HepG2 (cell line): Measurements from ENCODE around the gene SEBOX. TPM values are rescaled to one million over a fixed set of nuclear protein-coding genes. Genes with fewer than 3 reads are reported as not detected.
A peak's percentile ranks its signal among the peaks of the same experiment; 100 is the strongest.

ENCODE experiments used
- CSRNP2 ChIP-seq: sonication (generic); formaldehyde crosslinking; conservative IDR thresholded peaks from 2 replicates; pipeline ENCODE4 v1.8.0; 2022; ENCODE audit warnings: low read depth, missing genetic modification reagents
- EP300 ChIP-seq, 3 experiments: sonication (generic) in 1 of 3; formaldehyde crosslinking in 1 of 3; IDR thresholded peaks; 2 replicates each; pipeline versions ENCODE4 v1.5.1 to v1.6.1; 2011 to 2020; ENCODE audit warnings: low read depth in 2 of 3, low read length in 2 of 3, borderline replicate concordance in 1 of 3, improper control_type of control experiment in 1 of 3, mild to moderate bottlenecking in 1 of 3, missing genetic modification reagents in 1 of 3, moderate library complexity in 1 of 3
- FOXA3 ChIP-seq: IDR thresholded peaks from 2 replicates; pipeline ENCODE4 v1.6.1; 2016; ENCODE audit warnings: missing genetic modification reagents, missing compliant biosample characterization
- LRRFIP1 ChIP-seq: sonication (generic); formaldehyde crosslinking; conservative IDR thresholded peaks from 2 replicates; pipeline ENCODE4 v1.4.0; 2020; ENCODE audit warnings: missing genetic modification reagents
- NAIF1 ChIP-seq: sonication (generic); formaldehyde crosslinking; IDR thresholded peaks from 2 replicates; pipeline ENCODE4 v1.5.0; 2020; ENCODE audit warnings: mild to moderate bottlenecking, missing genetic modification reagents, borderline replicate concordance
- NR2C2 ChIP-seq: sonication (generic); formaldehyde crosslinking; IDR thresholded peaks from 2 replicates; pipeline ENCODE4 v1.4.0; 2020; ENCODE audit warnings: missing genetic modification reagents, mild to moderate bottlenecking, moderate library complexity, borderline replicate concordance
- NRL ChIP-seq: sonication (generic); formaldehyde crosslinking; IDR thresholded peaks from 2 replicates; pipeline ENCODE4 v1.5.0; 2020; ENCODE audit warnings: missing genetic modification reagents, mild to moderate bottlenecking, moderate library complexity, borderline replicate concordance
- RNF219 ChIP-seq: sonication (generic); formaldehyde crosslinking; IDR thresholded peaks from 2 replicates; pipeline ENCODE4 v1.5.0; 2020; ENCODE audit warnings: mild to moderate bottlenecking, missing genetic modification reagents
- SP4 ChIP-seq: sonication (generic); formaldehyde crosslinking; IDR thresholded peaks from 2 replicates; pipeline ENCODE4 v1.8.1; 2023; ENCODE audit warnings: mild to moderate bottlenecking, missing genetic modification reagents
- ZFP36 ChIP-seq: fragments of 150-350 bp; IDR thresholded peaks from 2 replicates; pipeline ENCODE4 v1.6.1; 2018; ENCODE audit warnings: borderline replicate concordance, low read length, low read depth; ENCODE audit not compliant: partially characterized antibody
- ZFP36L1 ChIP-seq: sonication (generic); formaldehyde crosslinking; IDR thresholded peaks from 2 replicates; pipeline ENCODE4 v1.8.0; 2022; ENCODE audit warnings: mild to moderate bottlenecking, missing genetic modification reagents, moderate library complexity
- ZFP36L2 ChIP-seq: sonication (generic); formaldehyde crosslinking; IDR thresholded peaks from 2 replicates; pipeline ENCODE4 v1.4.0; 2020; ENCODE audit warnings: missing genetic modification reagents
- ZNF235 ChIP-seq: sonication (generic); formaldehyde crosslinking; IDR thresholded peaks from 2 replicates; pipeline ENCODE4 v1.8.1; 2023; ENCODE audit warnings: mild to moderate bottlenecking, missing genetic modification reagents, borderline replicate concordance
- ZNF331 ChIP-seq: sonication (generic); formaldehyde crosslinking; IDR thresholded peaks from 2 replicates; pipeline ENCODE4 v1.4.0; 2020; ENCODE audit warnings: missing genetic modification reagents
- polyA plus RNA-seq, 8 experiments: library from polyadenylated mRNA; depleted of rRNA in 3 of 8; stranded (reverse) in 7 of 8; unstranded in 1 of 8; fragments of >200 nt; fragmentation: Illumina TruSeq in 4 of 8; extraction: Trizol in 4 of 8; gene quantifications; 2 replicates each; pipeline versions ENCODE4 v1.2.1 to v1.2.3, GENCODE V29; 2011 to 2016; ENCODE audit warnings: low read depth in 4 of 8, missing spikeins in 1 of 8, mixed read lengths in 1 of 8; ENCODE audit not compliant: insufficient read depth in 1 of 8
- total RNA-seq, 5 experiments: library from RNA; depleted of rRNA; stranded (reverse); fragments of >200 nt; fragmentation: Illumina TruSeq; extraction: Trizol; gene quantifications; 2 replicates each; pipeline ENCODE4 v1.2.3, GENCODE V29; 2016; ENCODE audit warnings: low read depth in 1 of 5
- TF ChIP-seq, protein P1 (sequence below): sonication (generic); formaldehyde crosslinking; IDR thresholded peaks from 2 replicates; pipeline ENCODE4 v1.8.0; 2022; ENCODE audit warnings: missing genetic modification reagents, low read depth, mild to moderate bottlenecking, borderline replicate concordance
- TF ChIP-seq, protein P2 (sequence below): sonication (generic); formaldehyde crosslinking; IDR thresholded peaks from 2 replicates; pipeline ENCODE4 v1.9.0; 2022; ENCODE audit warnings: missing genetic modification reagents, mild to moderate bottlenecking, borderline replicate concordance

The SEBOX gene
- total and polyA plus RNA-seq, 2 of the 13 experiments (the other 11 are each of a cell fraction or from before 2014, with no cell fraction given), result not detected

GRCh38 chr17:28347261-28347891, 17.6 kb downstream of the SEBOX start (continued):
- TF ChIP-seq ZNF235 (no peak), LRRFIP1 (CRISPR knock-in tag) (no peak), NR2C2 (CRISPR knock-in tag) (no peak; the same call in 1 of the 2 replicates), ZFP36 (no peak), FOXA3 (no peak), NAIF1 (CRISPR knock-in tag) (no peak), RNF219 (0 out of 2 replicates have a peak, but pooled peaks have one; percentile 36), NRL (no peak), CSRNP2 (CRISPR knock-in tag) (no peak), ZNF331 (no peak), SP4 (no peak), ZFP36L1 (CRISPR knock-in tag) (0 out of 2 replicates have a peak, but pooled peaks have one; percentile 23), ZFP36L2 (CRISPR knock-in tag) (no peak), EP300 (IDR thresholded peaks at IDR 0.05; ENCODE audit: low read depth in 2 of 2, low read length in 2 of 2) (no peak), EP300 (CRISPR knock-in tag; IDR thresholded peaks at IDR 0.05; ENCODE audit: borderline replicate concordance) (no peak)
- TF ChIP-seq, protein P1, sequence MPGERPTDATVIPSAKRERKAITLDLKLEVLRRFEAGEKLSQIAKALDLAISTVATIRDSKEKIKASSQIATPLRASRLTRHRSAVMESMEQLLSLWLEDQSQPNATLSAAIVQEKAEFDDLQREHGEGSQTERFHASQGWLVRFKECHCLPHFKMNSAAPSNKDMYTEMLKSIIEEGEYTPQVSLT, result no peak
- TF ChIP-seq, protein P2, sequence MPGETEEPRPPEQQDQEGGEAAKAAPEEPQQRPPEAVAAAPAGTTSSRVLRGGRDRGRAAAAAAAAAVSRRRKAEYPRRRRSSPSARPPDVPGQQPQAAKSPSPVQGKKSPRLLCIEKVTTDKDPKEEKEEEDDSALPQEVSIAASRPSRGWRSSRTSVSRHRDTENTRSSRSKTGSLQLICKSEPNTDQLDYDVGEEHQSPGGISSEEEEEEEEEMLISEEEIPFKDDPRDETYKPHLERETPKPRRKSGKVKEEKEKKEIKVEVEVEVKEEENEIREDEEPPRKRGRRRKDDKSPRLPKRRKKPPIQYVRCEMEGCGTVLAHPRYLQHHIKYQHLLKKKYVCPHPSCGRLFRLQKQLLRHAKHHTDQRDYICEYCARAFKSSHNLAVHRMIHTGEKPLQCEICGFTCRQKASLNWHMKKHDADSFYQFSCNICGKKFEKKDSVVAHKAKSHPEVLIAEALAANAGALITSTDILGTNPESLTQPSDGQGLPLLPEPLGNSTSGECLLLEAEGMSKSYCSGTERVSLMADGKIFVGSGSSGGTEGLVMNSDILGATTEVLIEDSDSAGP (CRISPR knock-in tag), result peak; percentile 22; the same call in 1 of the 2 replicates
